GM12865 (cell line): ENCODE measurements around the gene PTPRK.

Experiments
- DNase-seq: peaks from one replicate; pipeline ENCODE4 v3.0.0; 2010; ENCODE audit warnings: low read depth
- H3K4me3 ChIP-seq: 2 replicates; pipeline ENCODE4 v1.5.1; 2011; ENCODE audit warnings: mild to moderate bottlenecking, low read depth, low read length, control low read depth
- TF ChIP-seq, protein P1 (sequence below): IDR thresholded peaks from 2 replicates; pipeline ENCODE4 v1.5.1; 2011; ENCODE audit warnings: low read length, control low read depth, low read depth, inconsistent platforms; ENCODE audit not compliant: insufficient read depth; ENCODE audit errors: missing control alignments

PTPRK gene

DNA sequence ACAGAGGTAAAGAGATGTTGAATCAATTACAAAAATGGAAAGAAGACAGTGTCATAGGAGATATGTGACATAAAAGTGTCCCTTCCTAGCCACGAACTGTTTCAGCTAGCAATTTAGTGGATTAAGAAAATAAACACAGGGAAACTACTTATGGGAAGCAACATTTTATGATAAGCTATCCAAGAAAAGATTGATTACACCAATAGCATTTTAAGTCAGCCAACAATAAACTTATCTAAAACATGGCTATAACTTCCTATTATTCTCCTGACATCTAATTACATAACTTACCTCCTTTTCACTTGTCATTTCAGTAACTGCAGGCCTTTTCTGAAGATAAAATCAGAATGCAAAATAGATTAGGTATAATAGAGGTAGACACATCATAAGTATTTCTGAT is 111.4 kb downstream of the PTPRK start:
- DNase-seq: no peak
- TF ChIP-seq, protein P1, sequence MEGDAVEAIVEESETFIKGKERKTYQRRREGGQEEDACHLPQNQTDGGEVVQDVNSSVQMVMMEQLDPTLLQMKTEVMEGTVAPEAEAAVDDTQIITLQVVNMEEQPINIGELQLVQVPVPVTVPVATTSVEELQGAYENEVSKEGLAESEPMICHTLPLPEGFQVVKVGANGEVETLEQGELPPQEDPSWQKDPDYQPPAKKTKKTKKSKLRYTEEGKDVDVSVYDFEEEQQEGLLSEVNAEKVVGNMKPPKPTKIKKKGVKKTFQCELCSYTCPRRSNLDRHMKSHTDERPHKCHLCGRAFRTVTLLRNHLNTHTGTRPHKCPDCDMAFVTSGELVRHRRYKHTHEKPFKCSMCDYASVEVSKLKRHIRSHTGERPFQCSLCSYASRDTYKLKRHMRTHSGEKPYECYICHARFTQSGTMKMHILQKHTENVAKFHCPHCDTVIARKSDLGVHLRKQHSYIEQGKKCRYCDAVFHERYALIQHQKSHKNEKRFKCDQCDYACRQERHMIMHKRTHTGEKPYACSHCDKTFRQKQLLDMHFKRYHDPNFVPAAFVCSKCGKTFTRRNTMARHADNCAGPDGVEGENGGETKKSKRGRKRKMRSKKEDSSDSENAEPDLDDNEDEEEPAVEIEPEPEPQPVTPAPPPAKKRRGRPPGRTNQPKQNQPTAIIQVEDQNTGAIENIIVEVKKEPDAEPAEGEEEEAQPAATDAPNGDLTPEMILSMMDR: no peak
- no peak overlapping the region for H3K4me3 ChIP-seq

DNA sequence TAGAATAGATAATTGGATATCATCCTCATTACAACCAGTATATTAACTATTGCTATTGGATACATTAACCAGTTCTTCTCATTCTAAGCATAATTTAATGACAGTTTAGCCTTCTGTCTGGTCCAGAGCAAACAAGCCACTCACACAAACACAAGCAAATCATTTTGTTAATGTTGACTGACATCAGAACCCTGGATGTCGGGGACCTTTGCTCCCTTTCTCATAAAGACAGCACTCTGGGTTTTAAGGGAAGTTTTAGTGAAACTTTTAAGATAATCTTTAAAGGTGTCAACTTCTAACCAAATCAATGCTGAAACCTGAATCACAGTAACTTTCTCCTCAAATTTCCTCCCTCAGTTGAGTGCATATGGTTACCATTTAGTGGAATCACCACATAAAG is 113.9 kb downstream of the PTPRK start:
- H3K4me3 ChIP-seq: no peak overlapping the region
- DNase-seq: no peak
- TF ChIP-seq, protein P1: no peak

- TF ChIP-seq, protein P1: no peak
- peak; percentile 53 for DNase-seq
- no peak overlapping the region for H3K4me3 ChIP-seq
Measured at GRCh38 chr6:128403618-128404444, 116.6 kb downstream of the PTPRK start.

DNA sequence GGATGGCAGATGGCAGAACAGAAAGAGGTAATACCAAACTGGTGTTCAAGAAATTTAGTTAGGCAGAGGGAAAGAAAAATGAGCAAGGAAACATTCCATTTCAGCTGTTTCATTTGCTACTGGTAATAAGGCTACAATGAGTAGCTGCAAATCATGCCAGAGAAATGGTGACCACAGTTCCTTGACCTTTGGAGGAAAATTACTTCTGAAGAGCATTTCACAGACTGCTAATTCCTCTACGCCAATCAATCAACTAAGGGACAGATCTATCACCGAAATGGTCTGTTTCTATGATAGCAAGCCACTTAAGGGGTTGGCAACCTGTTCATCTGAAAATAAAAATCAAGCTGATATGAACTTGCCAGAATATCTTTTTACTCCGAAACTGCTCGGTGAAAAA is 119.5 kb downstream of the PTPRK start:
- H3K4me3 ChIP-seq: no peak overlapping the region
- TF ChIP-seq, protein P1: no peak
- DNase-seq: no peak

- TF ChIP-seq, protein P1: no peak
- no peak for DNase-seq
- H3K4me3 ChIP-seq: no peak overlapping the region
Measured at GRCh38 chr6:128397996-128398395, 122.4 kb downstream of the PTPRK start.

DNA sequence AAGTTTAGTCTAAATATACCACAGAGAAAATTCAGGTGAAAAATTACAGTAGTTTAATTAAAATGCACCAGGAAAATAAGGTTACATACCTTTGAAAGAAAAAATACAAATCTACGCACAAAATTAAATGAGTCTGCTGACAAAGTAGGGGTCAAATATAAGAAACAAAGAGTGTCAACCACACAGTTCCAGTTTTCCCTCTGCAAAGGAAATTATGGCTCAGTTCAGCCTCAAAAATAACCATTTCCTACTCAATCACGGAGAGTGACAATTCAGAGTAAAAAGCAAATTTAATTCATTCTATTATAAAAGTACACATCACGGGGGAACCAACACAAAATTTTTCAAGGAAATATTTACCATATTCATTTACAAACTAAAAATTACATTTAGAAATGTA is 124.8 kb downstream of the PTPRK start:
- TF ChIP-seq, protein P1: no peak
- DNase-seq: no peak
- H3K4me3 ChIP-seq: no peak overlapping the region

DNA sequence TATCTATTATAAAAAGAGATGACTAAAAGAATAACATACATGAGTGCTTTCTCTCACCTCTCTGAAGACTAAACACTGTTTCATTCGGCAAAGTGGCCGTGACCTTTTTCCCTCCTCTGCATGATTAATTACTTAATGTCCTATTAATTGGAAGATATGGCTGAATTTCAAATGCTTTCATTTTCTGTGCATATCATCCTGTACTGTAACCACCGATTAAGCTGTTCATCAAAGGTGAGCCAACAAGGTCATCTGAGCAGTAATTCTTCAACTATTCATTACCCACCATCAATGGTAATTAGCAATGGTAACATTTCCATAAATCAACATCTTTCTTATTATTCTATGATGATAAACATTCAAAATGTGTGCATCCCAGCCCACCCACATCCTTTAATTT is 125.2 kb downstream of the PTPRK start:
- TF ChIP-seq, protein P1: no peak
- DNase-seq: no peak
- no peak overlapping the region for H3K4me3 ChIP-seq
